Measurements from ENCODE around the gene TBL2.
"Not testable (repeated sequence)": the region's sequence is repeated elsewhere in the genome, so short reads cannot be mapped to it uniquely, and the experiment has no call there.

TBL2 gene

DNA sequence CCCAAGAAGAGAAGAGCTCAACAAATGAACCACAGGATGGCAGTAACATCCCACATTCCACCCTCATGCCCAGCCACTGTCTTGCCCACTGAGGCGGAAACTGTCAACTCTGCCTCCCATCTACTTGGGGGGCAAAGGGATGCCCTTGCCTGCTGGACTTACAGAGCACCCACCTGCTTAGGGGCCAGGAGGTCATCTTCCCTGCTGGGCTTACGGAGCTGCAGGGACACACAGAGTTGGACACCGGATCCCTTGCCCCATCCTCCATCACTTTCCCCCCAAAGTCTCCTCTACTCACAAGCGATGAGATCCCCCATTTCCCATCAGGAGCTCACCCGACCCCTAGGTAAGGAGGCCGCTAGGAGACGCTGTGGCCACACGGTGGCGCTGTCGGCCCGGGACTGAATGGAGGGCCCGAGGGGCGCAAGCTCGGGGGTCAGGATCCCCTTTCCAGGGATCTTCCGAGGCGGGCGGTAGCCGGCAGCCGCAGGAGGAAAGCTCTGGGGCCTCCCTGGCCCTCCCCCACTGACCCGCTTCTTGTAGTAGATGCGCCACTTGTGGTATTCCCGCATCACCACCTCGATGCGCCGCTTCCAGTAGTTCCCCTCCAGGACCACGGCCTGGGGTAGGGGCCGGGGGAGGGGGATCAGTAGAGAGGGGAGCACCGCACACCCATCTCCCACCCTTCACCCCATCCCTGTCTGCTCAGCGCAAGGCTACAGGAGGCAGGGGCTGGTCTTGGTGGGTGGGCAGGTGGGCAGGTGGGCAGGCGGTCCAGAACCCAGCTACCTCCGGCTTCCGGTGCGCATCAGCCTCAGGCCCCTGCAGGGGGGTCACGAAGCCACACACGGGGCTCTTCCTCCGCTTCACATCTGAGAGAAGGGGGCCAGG, 28.7 kb upstream of the TBL2 start:
- DNase-seq, result peak; percentile 73

DNA sequence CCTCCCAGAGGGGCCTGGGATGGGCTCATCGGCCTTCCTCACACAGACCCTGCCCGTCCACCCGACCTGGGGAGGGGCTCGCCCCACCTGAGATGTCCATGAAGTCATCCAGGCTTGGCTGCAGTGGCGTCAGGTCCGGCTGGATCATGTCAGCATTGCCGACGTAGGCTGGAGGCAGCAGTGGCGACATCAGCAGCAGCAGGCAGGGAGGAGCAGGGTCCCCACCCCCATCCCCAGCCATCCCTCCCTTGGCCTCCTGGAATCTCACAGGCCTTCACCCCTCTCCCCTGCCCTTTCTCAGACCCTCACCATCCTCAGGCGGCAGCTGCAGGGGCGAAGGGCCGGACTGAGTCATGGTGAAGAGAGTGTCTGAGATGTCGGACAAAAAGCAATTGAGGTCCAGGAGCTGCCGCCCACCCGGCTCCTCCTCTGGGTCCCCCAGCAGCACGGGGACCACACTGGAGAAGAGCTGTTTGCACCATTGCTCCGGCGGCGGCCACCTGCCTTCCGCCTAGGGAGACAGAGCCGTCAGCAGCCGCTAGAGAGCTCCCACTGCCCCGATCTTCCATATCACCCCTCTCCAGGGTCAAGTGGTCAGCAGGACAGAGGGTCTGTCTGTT, 27.3 kb upstream of the TBL2 start:
- no peak for DNase-seq

DNA sequence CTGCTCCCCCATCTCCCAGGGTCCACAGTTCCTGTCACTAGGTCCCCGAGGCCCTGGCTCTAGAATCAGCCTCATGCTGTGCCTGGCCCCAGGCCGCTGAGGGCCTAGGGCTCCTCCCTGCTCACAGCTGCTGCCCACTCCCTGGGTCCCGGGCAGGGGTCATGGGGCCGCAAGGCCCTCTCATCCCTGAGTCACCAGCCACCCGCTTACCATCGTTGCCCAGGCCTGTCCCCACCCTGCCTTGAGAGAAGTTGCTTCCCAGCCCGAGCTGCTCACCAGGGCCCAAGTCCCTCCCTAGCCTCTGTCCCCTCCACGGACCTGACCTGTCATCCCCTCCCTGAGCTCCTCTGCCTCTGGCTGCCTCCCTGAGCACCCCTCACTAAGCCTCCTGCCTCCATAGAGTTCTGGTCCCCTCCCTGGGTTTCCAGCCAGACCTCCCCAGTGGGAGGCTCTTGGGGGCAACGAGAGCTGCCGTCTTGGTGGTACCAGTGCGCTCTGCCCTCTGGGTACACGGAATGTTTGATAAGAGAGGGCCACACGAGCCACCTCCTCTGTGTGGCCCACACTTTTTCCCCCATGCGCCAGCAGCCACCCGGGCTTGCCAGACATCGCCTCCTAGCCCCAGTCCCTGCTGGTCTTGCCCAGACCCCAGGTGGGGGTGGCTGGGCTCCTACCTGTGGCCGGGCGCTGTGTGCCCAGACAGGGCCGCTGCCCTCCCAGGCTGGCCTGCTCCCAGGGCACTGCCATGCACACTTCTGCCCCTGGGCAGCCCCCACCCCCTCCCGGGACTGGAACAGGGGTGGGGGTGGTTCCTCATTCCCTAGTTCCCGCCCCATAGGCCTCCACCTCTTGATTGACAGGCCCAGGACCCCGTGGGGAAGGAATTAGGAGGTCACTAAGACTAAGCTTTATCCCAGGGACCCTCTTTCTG, 24.6 kb upstream of the TBL2 start:
- DNase-seq, result no peak

- DNase-seq, result no peak
Observed at GRCh38 chr7:73599916-73600315, 21.5 kb upstream of the TBL2 start.

GRCh38 chr7:73599151-73599882, 20.9 kb upstream of the TBL2 start:
- DNase-seq, result no peak

- DNase-seq, result no peak
Observed at GRCh38 chr7:73597978-73598782, 19.8 kb upstream of the TBL2 start.

GRCh38 chr7:73596191-73597065, 18.0 kb upstream of the TBL2 start:
- DNase-seq, result no peak

- no peak for DNase-seq
Observed at GRCh38 chr7:73595358-73595757, 17.0 kb upstream of the TBL2 start.

GRCh38 chr7:73593207-73594045, 15.0 kb upstream of the TBL2 start:
- DNase-seq, result no peak

GRCh38 chr7:73586911-73587310, 8.5 kb upstream of the TBL2 start:
- no peak for DNase-seq

- no peak for DNase-seq
Observed at GRCh38 chr7:73585196-73585595, 6.8 kb upstream of the TBL2 start.

DNA sequence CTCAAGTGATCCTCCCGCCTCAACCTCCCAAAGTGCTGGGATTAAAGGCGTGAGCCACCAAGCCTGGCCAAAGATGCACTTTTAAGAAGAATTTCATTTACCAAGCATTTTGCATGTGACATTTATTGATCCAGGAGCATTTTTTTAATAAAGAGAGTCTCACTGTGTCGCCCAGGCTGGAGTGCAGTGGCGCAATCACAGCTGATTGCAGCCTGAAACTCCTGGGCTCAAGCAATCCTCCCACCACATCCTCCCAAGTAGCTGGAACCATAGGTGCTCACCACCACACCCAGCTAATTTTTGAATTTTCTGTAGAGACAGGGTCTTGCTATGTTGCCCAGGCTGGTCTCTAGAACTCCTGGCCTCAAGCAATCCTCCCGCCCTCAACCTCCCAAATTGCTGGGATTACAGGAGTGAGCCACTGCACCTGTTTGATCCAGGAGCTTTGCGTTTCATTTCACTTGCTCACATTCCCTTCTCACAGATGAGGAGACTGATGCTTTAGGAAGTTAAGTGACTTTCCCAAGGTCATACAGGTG, 4.4 kb upstream of the TBL2 start:
- DNase-seq, result no peak

DNA sequence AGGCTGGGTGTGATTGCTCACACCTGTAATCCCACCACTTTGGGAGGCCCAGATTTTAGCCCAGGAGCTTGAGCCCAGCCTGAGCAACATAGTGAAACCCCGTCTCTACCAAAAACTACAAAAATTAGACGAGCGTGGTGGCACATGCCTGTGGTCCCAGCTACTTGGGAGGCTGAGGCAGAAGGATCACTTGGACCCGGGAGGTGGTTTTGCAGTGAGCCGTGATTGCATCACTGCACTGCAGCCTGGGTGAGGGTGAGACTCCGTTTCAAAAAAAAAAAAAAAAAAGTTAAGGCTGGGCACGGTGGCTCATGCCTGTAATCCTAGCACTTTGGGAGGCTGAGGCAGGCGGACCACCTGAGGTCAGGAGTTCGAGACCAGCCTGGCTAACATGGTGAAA, 2.6 kb upstream of the TBL2 start:
- DNase-seq, result not testable (repeated sequence)

DNA sequence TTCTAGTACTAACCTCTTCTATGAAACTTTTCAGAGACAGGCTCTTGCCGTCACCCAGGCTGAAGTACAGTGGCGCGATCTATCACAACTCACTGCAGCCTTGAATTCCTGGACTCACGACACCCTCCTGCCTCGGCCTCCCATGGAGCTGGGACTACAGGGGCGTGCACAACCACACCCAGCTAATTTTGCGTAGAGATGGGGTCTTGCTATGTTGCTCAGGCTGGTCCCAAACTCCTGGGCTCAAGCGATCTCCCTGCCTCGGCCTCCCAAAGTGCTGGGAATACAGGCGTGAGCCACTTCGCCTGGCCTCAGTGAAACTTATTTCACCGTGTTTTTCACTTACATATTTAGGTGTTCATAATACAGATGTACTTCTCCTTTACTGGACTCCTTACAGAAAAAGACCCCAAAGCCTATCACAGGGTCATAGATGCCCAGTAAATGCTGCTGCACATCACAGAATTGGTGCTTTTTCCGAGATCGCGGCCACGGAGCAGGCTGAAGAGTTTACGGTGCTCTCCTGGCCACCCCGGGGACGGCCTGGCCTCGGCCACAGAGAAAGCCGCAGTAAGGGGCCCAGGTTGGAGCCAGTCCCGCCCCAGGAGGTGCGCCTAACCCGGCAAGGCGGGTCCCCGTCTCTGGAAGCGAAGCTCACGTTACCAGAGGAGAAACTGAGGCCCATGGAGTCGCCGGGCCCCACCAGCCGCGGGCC, 595 bp downstream of the TBL2 start:
- DNase-seq, result peak; percentile 32

GRCh38 chr7:73573791-73574190, 4.6 kb downstream of the TBL2 start:
- DNase-seq, result no peak

DNA sequence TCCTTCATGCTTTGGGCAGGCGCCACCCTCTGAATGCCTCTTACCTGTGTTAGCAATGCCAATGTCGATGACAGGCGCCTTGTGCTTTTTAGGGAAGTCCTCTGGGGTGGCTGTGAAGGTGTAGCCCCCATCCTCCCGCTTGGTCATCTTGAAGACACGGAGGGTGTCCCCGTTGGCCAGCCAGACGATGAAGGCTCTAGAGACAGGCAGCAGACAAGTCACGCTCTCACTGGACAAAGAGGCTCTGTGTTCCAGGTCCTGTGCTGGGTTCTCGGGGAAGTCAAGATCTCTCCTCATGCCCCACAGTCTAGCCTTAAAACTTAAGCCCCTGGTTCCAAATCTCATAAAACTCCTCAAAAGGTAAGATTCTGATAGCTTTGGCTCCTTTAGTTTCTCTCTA, 5.1 kb downstream of the TBL2 start:
- no peak for DNase-seq

- no peak for DNase-seq
Observed at GRCh38 chr7:73572767-73573186, 5.6 kb downstream of the TBL2 start.

GRCh38 chr7:73570977-73571376, 7.4 kb downstream of the TBL2 start:
- DNase-seq, result no peak

DNA sequence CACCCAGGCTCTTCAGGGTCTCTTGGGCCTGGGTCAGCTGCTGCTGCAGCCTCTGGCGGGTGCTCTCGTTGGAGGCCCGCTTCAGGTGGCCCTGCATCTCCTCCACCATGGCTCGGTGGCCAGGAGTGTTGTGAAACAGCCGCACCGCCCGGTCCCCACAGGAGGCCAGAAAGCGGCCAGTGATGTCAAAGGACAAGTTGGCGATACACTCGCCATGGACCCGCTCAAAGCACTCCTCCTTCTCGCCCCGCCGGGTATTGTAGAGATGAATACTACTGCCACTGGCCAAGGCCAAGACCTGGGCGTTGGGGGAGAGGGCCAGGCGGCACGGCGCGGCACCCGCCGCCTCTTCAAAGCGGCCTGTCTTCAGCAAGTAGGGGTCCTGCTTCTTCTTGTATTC, 7.9 kb downstream of the TBL2 start:
- no peak for DNase-seq

Data from NCI-H69 (cell line).